Inflammatory macrophage (primary cell): ENCODE measurements around the gene RAB28.
"Not testable (repeated sequence)": the region's sequence is repeated elsewhere in the genome, so short reads cannot be mapped to it uniquely, and the experiment has no call there.

Experiments used
- DNase-seq, 2 donors: peaks; one replicate each; pipeline ENCODE4 v3.0.0-alpha.2; 2020 to 2022

RAB28 gene

GRCh38 chr4:13445841-13446790 is 38.0 kb downstream of the RAB28 start:
- DNase-seq: no peak

GRCh38 chr4:13441506-13441905 is 42.6 kb downstream of the RAB28 start:
- DNase-seq: no peak

- no peak for DNase-seq
These were observed 47.2 kb downstream of the RAB28 start for GRCh38 chr4:13436962-13437361.

GRCh38 chr4:13432453-13432852 is 51.7 kb downstream of the RAB28 start:
- no peak for DNase-seq

GRCh38 chr4:13430834-13431568 is 53.1 kb downstream of the RAB28 start:
- peak in 1 of 2 donors; percentile 8 for DNase-seq

GRCh38 chr4:13427599-13428325 is 56.4 kb downstream of the RAB28 start:
- no peak for DNase-seq

- DNase-seq: no peak
These were observed 68.9 kb downstream of the RAB28 start for GRCh38 chr4:13415068-13415785.

GRCh38 chr4:13413729-13414437 is 70.3 kb downstream of the RAB28 start:
- peak; percentile 19 to 36 for DNase-seq

- no peak for DNase-seq
These were observed 72.2 kb downstream of the RAB28 start for GRCh38 chr4:13411942-13412341.

- no peak for DNase-seq
These were observed 74.8 kb downstream of the RAB28 start for GRCh38 chr4:13409324-13409723.

- DNase-seq: not testable (repeated sequence)
These were observed 78.0 kb downstream of the RAB28 start for GRCh38 chr4:13406156-13406555.

GRCh38 chr4:13403833-13404232 is 80.3 kb downstream of the RAB28 start:
- DNase-seq: no peak

GRCh38 chr4:13403326-13403725 is 80.8 kb downstream of the RAB28 start:
- DNase-seq: no peak

- no peak for DNase-seq
These were observed 84.9 kb downstream of the RAB28 start for GRCh38 chr4:13399257-13399656.

GRCh38 chr4:13396161-13396560 is 88.0 kb downstream of the RAB28 start:
- DNase-seq: no peak

- not testable (repeated sequence) for DNase-seq
These were observed 94.2 kb downstream of the RAB28 start for GRCh38 chr4:13389901-13390300.

- no peak for DNase-seq
These were observed 97.6 kb downstream of the RAB28 start for GRCh38 chr4:13386405-13387107.

GRCh38 chr4:13384055-13384454 is 100.1 kb downstream of the RAB28 start:
- no peak for DNase-seq

GRCh38 chr4:13378973-13379759 is 105.0 kb downstream of the RAB28 start:
- DNase-seq: no peak

- no peak for DNase-seq
These were observed 113.1 kb downstream of the RAB28 start for GRCh38 chr4:13371048-13371447.
